NCI-H2227 (cell line): ENCODE measurements around the gene TMEM187.
"Not testable (repeated sequence)": the region's sequence is repeated elsewhere in the genome, so short reads cannot be mapped to it uniquely, and the experiment has no call there.

Experiments
- DNase-seq: peaks from one replicate; lab custom pipeline; 2025; ENCODE audit not compliant: unreplicated experiment; lab: John Stamatoyannopoulos, UW

The TMEM187 gene

GRCh38 chrX:153970357-153971123 is 2.0 kb upstream of the TMEM187 start:
- peak; percentile 66 for DNase-seq

GRCh38 chrX:153971124-153971449 is 1.5 kb upstream of the TMEM187 start:
- DNase-seq: peak; percentile 92

GRCh38 chrX:153971450-153972367 is 845 bp upstream of the TMEM187 start, which contains the start of gene HCFC1:
TSS of gene HCFC1 (minus strand) at chrX:153971818. CDS start at chrX:153970840, 978 bp downstream.
- peak; percentile 96 for DNase-seq

GRCh38 chrX:153973127-153974002 is 811 bp downstream of the TMEM187 start:
- peak; percentile 36 for DNase-seq

- no peak for DNase-seq
These were observed 1.6 kb downstream of the TMEM187 start for GRCh38 chrX:153974003-153974725.

GRCh38 chrX:153974726-153975286 is 2.3 kb downstream of the TMEM187 start:
- DNase-seq: no peak

- DNase-seq: not testable (repeated sequence)
These were observed 7.8 kb downstream of the TMEM187 start for GRCh38 chrX:153980394-153980793.

- DNase-seq: no peak
These were observed 8.7 kb downstream of the TMEM187 start for GRCh38 chrX:153981231-153981630.

- peak; percentile 74 for DNase-seq
These were observed 9.4 kb downstream of the TMEM187 start for GRCh38 chrX:153981771-153982533.

GRCh38 chrX:153983321-153983801 is 10.8 kb downstream of the TMEM187 start:
- DNase-seq: no peak

- DNase-seq: no peak
These were observed 12.0 kb downstream of the TMEM187 start for GRCh38 chrX:153984351-153985178.

GRCh38 chrX:153988493-153988892 is 15.9 kb downstream of the TMEM187 start:
- no peak for DNase-seq

GRCh38 chrX:153989973-153990655 is 17.6 kb downstream of the TMEM187 start:
- DNase-seq: no peak

GRCh38 chrX:153991013-153991580 is 18.5 kb downstream of the TMEM187 start:
- DNase-seq: no peak

- DNase-seq: no peak
These were observed 19.6 kb downstream of the TMEM187 start for GRCh38 chrX:153992180-153992579.

GRCh38 chrX:153993079-153993478 is 20.5 kb downstream of the TMEM187 start:
- no peak for DNase-seq

- DNase-seq: no peak
These were observed 21.4 kb downstream of the TMEM187 start for GRCh38 chrX:153993978-153994377.
